SU-DHL-6 (cell line): ENCODE results near the gene MORC1.
"Not testable (repeated sequence)": the region's sequence is repeated elsewhere in the genome, so short reads cannot be mapped to it uniquely, and the experiment has no call there.

ENCODE experiments used
- H2AFZ ChIP-seq: fragments of 200-600 bp; sonication (generic); 2 replicates; pipeline ENCODE4 v1.6.1; 2014; ENCODE audit warnings: low read depth, mild to moderate bottlenecking, moderate library complexity, mixed read lengths, antibody characterized with exemption, low read length; ENCODE audit not compliant: severe bottlenecking
- H3F3A ChIP-seq: fragments of 200-600 bp; shearing (Covaris generic); 2 replicates; pipeline ENCODE4 v1.6.0; 2016; ENCODE audit warnings: antibody characterized with exemption, mild to moderate bottlenecking; ENCODE audit not compliant: insufficient read depth
- H3K27ac ChIP-seq: fragments of 200-600 bp; sonication (generic); 2 replicates; pipeline ENCODE4 v1.5.1; 2016; ENCODE audit warnings: low read depth, mild to moderate bottlenecking, low read length, moderate library complexity, mixed read lengths
- H3K27me3 ChIP-seq: fragments of 200-600 bp; sonication (generic), shearing (Covaris generic); 2 replicates; pipeline ENCODE4 v1.6.0; 2014; ENCODE audit warnings: mild to moderate bottlenecking, low read length
- H3K36me3 ChIP-seq: fragments of 200-600 bp; sonication (generic); 2 replicates; pipeline ENCODE4 v1.6.1; 2014; ENCODE audit warnings: mild to moderate bottlenecking, low read length, mixed read lengths
- H3K4me2 ChIP-seq: fragments of 300-600, 200-600 bp; shearing (Covaris generic), sonication (generic); 2 replicates; pipeline ENCODE4 v1.6.0; 2014; ENCODE audit warnings: low read length, low read depth, mild to moderate bottlenecking; ENCODE audit not compliant: poor library complexity, severe bottlenecking
- H3K4me3 ChIP-seq: fragments of 200-600 bp; sonication (generic); 2 replicates; pipeline ENCODE4 v1.5.1; 2014; ENCODE audit warnings: antibody characterized with exemption, low read length, mild to moderate bottlenecking, mixed read lengths; ENCODE audit not compliant: insufficient read depth, poor library complexity, severe bottlenecking
- H3K79me2 ChIP-seq: fragments of 200-600 bp; sonication (generic); 2 replicates; pipeline ENCODE4 v1.6.1; 2014; ENCODE audit warnings: mild to moderate bottlenecking, low read length, moderate library complexity; ENCODE audit not compliant: insufficient read depth
- H3K9ac ChIP-seq: fragments of 200-600 bp; sonication (generic); 2 replicates; pipeline ENCODE4 v1.7.0; 2014; ENCODE audit warnings: mild to moderate bottlenecking, low read length
- H3K9me2 ChIP-seq: fragments of 200-600 bp; sonication (generic); replicated peaks from 2 replicates; pipeline ENCODE4 v1.6.1; 2014; ENCODE audit warnings: low read length; ENCODE audit not compliant: insufficient read depth
- H3K9me3 ChIP-seq: fragments of 200-600 bp; sonication (generic); 2 replicates; pipeline ENCODE4 v1.6.1; 2014; ENCODE audit warnings: low read length, mixed read lengths; ENCODE audit not compliant: insufficient read depth
- H4K20me1 ChIP-seq: fragments of 200-600 bp; sonication (generic); 2 replicates; pipeline ENCODE4 v1.6.1; 2014; ENCODE audit warnings: low read depth, mild to moderate bottlenecking, antibody characterized with exemption, low read length, moderate library complexity, mixed read lengths
- CTCF ChIP-seq: fragments of 200-600 bp; sonication (generic); IDR thresholded peaks from one replicate; pipeline ENCODE4 v1.5.1; 2017; ENCODE audit warnings: antibody characterized with exemption, mild to moderate bottlenecking, low read length, moderate library complexity; ENCODE audit not compliant: insufficient read depth, poor library complexity, severe bottlenecking
- EZH2phosphoT487 ChIP-seq: fragments of 200-600 bp; sonication (generic), shearing (Covaris generic); conservative IDR thresholded peaks from 2 replicates; pipeline ENCODE4 v1.6.1; 2018; ENCODE audit warnings: mild to moderate bottlenecking, antibody characterized with exemption, low read length, moderate library complexity, mixed read lengths

Gene MORC1

GRCh38 chr3:109089265-109089664 lies 28.7 kb downstream of the MORC1 start:
- Histone ChIP-seq H3K79me2 (no peaks in the 10 kb centered on the region), H3K9me2 (no peaks in the 10 kb centered on the region), H3K4me3 (no peak overlapping the region), H3K4me2 (no peak overlapping the region), H3K36me3 (no peaks in the 10 kb centered on the region), H3K9me3 (no peaks in the 10 kb centered on the region), H3K9ac (no peak overlapping the region), H2AFZ (no peak overlapping the region), H4K20me1 (no peaks in the 10 kb centered on the region), H3K27me3 (no peaks in the 10 kb centered on the region), H3K27ac (no peak overlapping the region), H3F3A (no peaks in the 10 kb centered on the region)
- TF ChIP-seq EZH2phosphoT487 (no peak), CTCF (no peak)

GRCh38 chr3:109081746-109082510 lies 36.0 kb downstream of the MORC1 start:
- Histone ChIP-seq H3F3A (no peaks in the 10 kb centered on the region), H3K79me2 (no peaks in the 10 kb centered on the region), H3K9me3 (no peaks in the 10 kb centered on the region), H3K27ac (no peak overlapping the region), H3K27me3 (no peaks in the 10 kb centered on the region), H2AFZ (no peak overlapping the region), H3K9ac (no peak overlapping the region), H3K4me2 (no peak overlapping the region), H3K36me3 (no peaks in the 10 kb centered on the region), H4K20me1 (no peaks in the 10 kb centered on the region), H3K9me2 (no peaks in the 10 kb centered on the region), H3K4me3 (no peak overlapping the region)
- TF ChIP-seq CTCF (peak; percentile 84), EZH2phosphoT487 (no peak)

GRCh38 chr3:109080090-109080489 lies 37.8 kb downstream of the MORC1 start:
- H3K9me3 ChIP-seq, H3K9me2 ChIP-seq, H3F3A ChIP-seq, H4K20me1 ChIP-seq, H3K4me2 ChIP-seq, H2AFZ ChIP-seq, H3K27ac ChIP-seq, H3K79me2 ChIP-seq, H3K36me3 ChIP-seq, H3K9ac ChIP-seq, H3K4me3 ChIP-seq, H3K27me3 ChIP-seq: not testable (repeated sequence)

- Histone ChIP-seq H3K27ac (no peak overlapping the region), H3K9ac (no peak overlapping the region), H3K36me3 (no peaks in the 10 kb centered on the region), H3K79me2 (no peaks in the 10 kb centered on the region), H3F3A (no peaks in the 10 kb centered on the region), H3K4me3 (no peak overlapping the region), H3K4me2 (no peak overlapping the region), H3K9me3 (no peaks in the 10 kb centered on the region), H3K9me2 (no peaks in the 10 kb centered on the region), H2AFZ (no peak overlapping the region), H4K20me1 (no peaks in the 10 kb centered on the region), H3K27me3 (no peaks in the 10 kb centered on the region)
- TF ChIP-seq CTCF = no peak
- TF ChIP-seq EZH2phosphoT487 = no peak
Observed at GRCh38 chr3:109073116-109073515, 44.8 kb downstream of the MORC1 start.
